GM21423 (cell line): Measurements from ENCODE around the gene KCNJ10.

Experiments
- ATAC-seq: cut with Tn5 transposase; IDR thresholded peaks from one replicate; pipeline ENCODE4 v1.9.1; 2021; ENCODE audit warnings: mild to moderate bottlenecking, moderate library complexity; ENCODE audit not compliant: unreplicated experiment

KCNJ10 gene

GRCh38 chr1:160025314-160025713, 44.6 kb downstream of the KCNJ10 start:
- ATAC-seq = no peak

DNA sequence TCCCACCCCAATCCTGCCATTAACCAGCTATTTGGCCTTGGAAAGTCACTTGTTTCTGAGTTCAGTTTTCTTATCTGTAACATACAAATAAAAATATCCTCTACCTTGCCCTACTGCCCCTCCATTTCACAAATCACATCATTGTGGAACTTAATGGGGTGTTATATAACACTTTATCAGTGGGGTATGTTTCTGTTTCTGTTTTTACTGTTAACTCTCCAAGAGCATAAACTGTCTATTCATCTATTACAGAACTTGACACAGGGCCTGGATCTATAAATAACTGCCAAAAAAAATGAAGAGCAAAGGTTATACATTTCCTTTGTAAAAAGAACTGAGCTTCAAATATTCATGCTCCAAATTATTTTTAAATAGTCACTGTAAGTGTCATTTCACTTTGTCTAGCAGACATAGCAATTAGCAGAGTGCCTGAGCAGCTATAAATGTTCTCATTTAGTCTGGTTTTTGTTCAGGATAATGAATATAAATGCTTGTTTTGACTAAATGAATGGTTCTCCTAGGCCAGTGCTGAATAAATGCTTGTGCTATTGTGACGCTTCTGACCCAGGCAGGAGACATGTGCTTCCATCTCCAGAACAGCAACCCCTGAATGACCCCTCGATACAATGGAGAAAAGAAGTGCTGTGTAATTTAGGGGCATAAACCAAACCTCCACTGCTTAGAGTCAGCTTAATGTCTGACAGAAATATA, 45.6 kb downstream of the KCNJ10 start:
- ATAC-seq = no peak

DNA sequence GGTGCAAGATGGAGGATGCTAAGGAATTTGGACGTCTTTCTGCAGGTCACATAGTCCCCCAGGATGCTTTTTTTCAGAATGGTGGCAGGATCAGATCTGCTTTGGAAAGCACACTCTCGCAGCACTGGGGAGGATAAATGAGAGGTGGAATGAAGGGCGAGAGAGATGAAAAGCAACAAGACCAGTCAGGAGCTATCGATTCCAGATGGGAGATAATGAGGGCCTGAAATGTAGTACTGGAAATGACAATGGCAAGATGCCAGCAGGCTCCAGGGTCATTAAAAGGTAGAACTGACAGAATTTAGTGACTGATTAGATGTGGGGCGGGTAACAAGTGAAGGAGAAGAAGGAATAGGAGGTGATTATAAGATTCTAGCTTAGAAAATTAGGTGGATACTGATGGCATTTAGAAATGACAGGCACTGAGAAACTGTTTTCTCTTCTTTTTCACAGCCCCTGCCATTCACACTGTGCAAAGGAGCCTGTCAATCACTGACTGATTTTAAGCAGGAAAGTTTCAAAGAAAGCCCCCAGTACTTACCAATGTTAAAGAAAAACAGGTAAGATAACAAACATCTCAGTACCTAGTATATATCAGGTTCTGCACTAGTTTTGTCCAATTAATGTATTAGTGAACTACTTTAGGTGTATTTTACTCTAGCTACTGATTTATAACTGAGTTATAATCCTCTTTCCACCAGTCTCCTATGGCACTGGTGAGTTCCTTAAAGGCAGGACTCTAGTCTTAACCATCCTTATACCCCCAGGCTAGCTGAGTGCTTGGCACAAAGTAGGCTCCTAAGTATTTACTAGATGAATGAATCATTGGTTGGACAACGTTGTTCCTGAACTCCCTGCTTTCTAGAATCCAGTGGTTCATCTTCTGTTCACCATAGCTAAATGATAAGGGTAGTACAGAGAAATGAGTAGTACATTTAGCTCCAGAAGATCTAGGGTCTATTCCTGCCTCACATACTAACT, 47.3 kb downstream of the KCNJ10 start:
- no peak for ATAC-seq

DNA sequence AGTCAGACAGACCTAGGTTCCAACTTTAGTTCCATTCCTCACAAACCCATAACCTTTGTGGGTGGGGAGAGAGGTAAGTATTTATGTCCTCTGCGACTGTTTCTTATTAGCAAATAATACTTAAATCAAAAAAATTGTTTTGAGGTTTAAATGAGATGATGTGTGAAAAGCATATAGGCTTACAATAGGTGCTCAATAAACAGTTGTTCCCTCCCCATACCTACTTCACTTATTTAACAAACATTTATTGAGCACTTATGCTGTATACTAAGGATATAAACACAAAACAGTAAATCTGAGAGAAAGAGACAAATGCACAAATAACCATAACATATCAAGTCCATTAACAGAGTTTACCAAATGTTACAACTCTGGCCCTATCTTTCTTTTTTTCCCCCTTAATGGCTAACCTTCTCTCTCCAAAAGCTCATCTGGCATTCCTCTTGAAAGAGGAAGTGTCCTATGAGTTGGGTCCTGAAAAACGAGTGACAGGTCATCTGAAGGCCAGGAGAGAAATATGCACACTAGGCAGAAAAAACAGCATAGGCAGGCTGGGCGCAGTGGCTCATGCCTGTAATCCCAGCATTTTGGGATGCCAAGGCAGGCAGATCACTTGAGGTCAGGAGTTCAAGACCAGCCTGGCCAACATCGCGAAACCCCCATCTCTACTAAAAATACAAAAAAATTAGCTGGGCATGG, 48.4 kb downstream of the KCNJ10 start:
- ATAC-seq = no peak

- ATAC-seq = no peak
These were observed 49.8 kb downstream of the KCNJ10 start for GRCh38 chr1:160020196-160020595.

- ATAC-seq = no peak
These were observed 51.1 kb downstream of the KCNJ10 start for GRCh38 chr1:160018900-160019299.

DNA sequence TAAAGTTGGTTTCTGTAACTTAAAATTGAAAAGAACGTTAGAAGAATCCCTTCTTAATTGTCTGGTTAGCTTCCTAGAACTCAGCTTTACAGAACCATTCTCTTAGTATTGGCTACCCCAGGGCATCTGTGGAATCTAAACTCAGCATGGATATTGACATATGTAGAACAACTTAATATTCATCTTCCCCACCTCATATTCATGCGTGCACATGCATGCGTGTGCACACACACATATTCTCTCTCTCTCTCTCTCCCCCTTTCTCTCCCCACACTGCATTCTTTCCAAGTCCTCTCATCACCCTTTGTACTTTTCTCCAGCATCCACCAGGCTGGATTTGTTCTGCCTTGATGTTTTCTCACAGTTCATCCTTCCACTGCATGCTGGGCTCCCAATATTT, 51.6 kb downstream of the KCNJ10 start:
- ATAC-seq = no peak

GRCh38 chr1:160017592-160017991, 52.4 kb downstream of the KCNJ10 start:
- no peak for ATAC-seq

DNA sequence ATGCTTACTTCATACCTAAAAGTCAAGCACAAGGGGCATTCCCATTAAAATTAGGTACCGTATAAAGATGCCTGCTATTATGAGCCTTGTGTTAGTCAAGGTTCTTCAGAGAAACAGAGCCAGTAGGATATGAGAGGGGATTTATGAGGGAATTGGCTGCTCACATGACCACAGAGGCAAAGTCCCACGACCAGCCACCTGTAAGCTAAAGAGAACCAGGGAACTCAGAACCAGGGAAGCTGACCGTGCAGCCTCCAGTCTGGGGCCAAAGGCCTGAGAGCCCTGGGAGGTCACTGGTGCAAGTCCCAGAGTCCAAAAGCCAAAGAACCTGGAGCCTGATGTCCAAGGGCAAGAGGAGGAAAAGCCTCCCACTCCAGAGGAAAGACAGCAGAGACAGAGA, 58.2 kb downstream of the KCNJ10 start:
- no peak for ATAC-seq

DNA sequence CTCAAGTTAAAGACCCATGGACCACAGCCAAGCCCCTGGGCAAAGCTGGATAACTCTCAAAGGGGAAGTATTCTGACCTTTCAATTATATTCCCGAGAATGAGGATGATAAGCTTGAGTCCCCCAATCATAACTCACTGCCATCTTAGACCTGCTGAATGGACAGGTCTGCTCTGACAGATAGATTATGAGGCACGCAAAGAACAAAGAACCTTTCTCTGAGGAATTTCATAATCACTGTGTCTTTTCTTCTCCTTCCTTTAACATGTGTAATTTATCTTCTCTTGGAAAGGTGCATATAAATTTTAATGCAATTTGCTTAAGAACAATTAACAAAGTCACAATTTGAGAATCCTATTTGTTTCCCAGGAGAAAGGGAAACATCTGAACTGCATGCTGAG, 60.2 kb downstream of the KCNJ10 start:
- ATAC-seq = no peak

DNA sequence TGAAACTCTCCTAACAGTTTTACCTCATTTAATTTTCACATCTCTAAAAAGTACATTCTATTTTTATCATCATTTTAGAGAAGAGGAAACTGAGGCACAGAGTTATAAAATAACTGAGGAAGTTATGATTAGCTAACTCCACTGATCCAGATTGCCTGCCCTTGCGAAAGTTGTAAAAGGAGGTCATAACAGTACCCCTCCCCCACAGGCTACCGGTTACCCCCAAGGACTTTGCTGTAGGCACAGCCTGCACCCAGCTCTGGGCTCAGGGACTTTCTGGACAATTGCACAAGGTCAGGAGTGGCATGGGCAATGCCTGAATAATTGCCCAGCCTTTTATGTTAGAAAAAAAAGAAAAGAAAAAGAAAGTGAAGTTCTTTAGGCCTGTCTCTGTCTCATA, 60.9 kb downstream of the KCNJ10 start:
- no peak for ATAC-seq

GRCh38 chr1:160007577-160008200, 62.3 kb downstream of the KCNJ10 start:
- ATAC-seq = no peak

- no peak for ATAC-seq
These were observed 63.5 kb downstream of the KCNJ10 start for GRCh38 chr1:160006312-160006940.

DNA sequence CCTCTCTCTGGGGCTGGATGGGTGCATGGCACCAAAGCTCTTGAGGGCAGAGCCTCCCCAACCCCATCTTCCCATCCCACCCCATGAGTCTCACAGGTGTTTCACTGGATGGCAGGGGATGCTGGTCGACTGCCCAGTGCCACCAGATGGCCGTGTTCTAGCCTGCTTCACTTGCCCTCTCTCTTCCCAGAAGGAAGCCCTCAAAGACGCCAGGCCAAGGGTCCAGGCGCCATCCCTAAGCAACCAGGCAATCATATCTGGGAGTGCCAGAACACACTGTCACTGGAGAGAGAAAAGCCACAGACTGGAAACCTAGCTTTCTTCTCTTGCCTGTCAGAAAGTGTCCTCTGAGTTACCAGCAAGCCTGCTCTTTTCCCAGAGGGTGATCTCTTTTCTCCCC, 64.9 kb downstream of the KCNJ10 start:
- no peak for ATAC-seq

DNA sequence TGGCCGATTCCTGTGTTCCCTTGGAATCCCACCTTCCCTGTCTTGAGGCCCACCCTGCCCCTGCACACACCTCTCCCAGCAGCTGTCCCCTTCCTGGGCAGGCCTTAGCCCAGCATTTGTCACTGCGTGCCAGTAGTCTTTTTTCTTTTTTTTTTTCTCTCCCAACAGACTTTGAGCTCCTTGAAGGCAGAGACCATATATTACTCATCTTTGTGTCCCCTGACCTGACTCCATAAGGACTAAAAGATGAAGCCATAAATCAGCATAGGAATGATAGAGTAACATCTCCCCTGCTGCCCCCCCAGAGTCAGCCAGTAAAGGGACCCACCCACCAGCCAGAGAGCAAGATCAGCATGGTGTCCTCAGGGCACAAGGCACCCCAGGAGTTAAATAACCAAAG, 65.5 kb downstream of the KCNJ10 start:
- ATAC-seq = no peak

- no peak for ATAC-seq
These were observed 66.0 kb downstream of the KCNJ10 start for GRCh38 chr1:160004001-160004400.

DNA sequence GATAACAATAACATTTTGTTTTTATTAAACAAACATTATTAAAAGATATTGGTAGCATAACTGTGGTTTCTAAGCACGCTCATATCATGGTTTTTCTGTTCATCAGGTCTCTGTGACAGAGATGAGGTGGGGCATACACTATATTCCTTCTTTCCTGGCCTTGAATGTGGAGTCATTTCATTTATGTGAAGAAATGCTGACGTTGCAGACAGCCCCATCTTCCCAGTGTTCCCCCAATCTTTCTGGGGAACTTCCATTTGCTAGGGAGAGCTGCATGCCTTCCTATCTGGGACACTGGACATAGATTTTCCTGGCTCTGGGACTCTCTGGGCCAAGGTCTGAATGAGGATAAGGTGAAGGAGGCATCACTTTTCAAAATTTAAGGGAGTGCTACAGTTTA, 68.5 kb downstream of the KCNJ10 start:
- ATAC-seq = no peak

DNA sequence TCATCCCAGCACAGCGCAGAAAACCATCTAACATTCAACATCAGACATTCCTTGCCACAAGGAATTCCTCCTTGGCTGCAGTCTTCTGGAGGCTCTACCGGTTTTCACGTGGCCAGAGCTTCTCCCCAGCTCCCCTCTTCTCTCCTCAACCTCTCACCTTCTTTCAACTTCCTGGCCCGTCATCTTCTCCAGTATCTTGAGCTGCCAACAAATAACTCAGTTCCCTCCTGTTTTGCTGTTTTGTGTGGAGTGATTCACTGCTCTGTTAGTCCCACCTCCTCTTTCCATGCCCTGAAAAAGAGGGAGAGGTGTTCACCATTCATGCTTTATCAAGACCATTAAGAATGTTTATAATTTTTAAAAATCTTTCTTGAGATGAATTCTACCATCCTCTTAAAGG, 70.8 kb downstream of the KCNJ10 start:
- ATAC-seq = no peak

- ATAC-seq = no peak
These were observed 73.3 kb downstream of the KCNJ10 start for GRCh38 chr1:159996653-159997052.

- ATAC-seq = no peak
These were observed 75.1 kb downstream of the KCNJ10 start for GRCh38 chr1:159994896-159995295.

GRCh38 chr1:159993911-159994310, 76.0 kb downstream of the KCNJ10 start:
- ATAC-seq = no peak
